ENCODE data around the gene CORO6. TPM values are rescaled to one million over a fixed set of nuclear protein-coding genes. Genes with fewer than 3 reads are reported as not detected.
A peak's percentile ranks its signal among the peaks of the same experiment; 100 is the strongest.

CORO6 gene
- total RNA-seq, 1 donor from 2014 or later = 23.3 TPM

- no peak for DNase-seq (ENCODE audit: low spot score)
Measured at GRCh38 chr17:29613856-29614255, 8.9 kb downstream of the CORO6 start.

GRCh38 chr17:29613352-29613837 is 9.3 kb downstream of the CORO6 start:
- peak; percentile 95 for DNase-seq (ENCODE audit: low spot score)

DNA sequence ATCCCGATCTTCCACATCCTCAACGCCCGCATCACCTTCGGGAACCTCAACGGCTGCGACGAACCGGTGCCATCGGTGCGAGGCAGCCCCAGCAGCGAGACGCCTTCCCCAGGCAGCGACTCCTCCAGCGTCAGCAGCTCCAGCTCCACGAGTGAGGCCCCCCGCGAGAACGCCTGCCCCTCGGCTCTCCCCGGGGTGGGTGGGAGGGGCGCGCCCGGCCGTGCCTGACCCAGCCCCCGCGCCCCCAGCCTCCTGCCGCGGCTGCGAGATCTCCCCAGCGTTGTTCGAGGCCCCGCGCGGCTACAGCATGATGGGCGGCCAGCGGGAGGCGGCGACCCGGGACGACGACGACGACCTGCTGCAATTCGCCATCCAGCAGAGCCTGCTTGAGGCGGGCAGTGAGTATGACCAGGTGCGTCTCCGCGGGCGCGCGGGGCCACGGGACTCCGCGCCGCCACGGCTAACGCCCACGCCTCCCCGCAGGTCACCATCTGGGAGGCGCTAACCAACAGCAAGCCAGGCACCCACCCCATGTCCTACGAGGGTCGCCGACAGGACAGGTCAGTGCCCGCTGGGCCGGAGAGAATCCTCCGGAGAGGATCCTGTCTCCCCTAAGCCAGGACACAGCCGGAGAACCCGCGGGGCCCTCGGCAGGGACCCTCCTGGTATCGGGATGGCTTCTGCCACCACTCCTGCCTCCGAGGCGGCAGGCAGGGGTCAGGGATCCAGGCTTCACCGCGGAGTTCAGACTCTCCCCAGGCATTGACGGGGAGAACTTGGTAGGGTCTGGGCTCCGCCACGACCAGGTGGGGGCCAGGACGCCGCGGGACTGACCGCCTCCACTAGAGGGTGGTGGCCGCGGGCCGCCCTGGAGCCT is 10.1 kb downstream of the CORO6 start:
- no peak for DNase-seq (ENCODE audit: low spot score)

GRCh38 chr17:29612094-29612403 is 10.7 kb downstream of the CORO6 start:
- DNase-seq (ENCODE audit: low spot score) = no peak

- DNase-seq (ENCODE audit: low spot score) = no peak
Measured at GRCh38 chr17:29611351-29612093, 11.2 kb downstream of the CORO6 start.

- DNase-seq (ENCODE audit: low spot score) = no peak
Measured at GRCh38 chr17:29610395-29610794, 12.3 kb downstream of the CORO6 start.

GRCh38 chr17:29608986-29609385 is 13.7 kb downstream of the CORO6 start:
- DNase-seq (ENCODE audit: low spot score) = no peak

- DNase-seq (ENCODE audit: low spot score) = no peak
Measured at GRCh38 chr17:29607557-29608195, 15.0 kb downstream of the CORO6 start.

GRCh38 chr17:29603109-29603674 is 19.5 kb downstream of the CORO6 start:
- DNase-seq (ENCODE audit: low spot score) = no peak

DNA sequence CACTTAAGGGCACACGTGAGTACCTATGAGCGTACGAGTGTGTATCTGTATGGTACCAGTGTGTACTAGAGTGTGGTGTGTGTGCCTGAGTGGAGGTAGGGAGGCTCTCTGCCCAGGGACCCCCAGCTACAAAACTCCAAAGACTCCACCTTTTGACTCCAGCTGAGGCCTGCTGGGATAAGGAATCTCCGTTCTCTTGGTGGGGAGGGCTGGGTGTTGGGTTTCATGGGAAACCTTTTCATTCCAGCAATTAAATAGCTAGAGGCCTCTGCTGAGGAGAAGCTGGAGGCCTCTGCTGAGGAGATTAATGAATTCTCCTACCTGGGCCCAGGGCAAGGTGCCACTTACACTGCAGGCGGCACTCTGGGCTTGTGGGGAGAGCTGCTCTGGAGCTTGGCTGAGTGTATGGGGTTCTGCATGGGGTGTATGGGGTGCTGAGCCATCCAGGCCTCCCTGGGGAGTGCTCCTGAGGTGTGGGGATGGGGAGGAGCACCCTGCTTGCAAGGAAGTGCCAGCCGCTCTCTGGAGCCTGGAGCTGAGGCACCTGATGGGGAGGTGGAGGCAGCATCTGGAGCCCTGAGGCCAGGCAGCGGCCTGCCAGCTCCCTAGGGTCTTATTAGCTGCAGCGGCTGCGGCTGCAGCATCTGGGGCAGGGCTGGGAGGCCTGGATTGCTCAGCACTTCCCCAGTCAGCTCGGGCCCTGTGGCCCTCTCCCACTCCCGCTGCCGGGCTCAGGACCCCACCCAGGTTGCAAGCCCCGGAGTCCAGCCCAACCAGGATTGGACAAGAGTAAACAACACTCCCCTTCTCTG is 25.1 kb downstream of the CORO6 start:
- no peak for DNase-seq (ENCODE audit: low spot score)

DNA sequence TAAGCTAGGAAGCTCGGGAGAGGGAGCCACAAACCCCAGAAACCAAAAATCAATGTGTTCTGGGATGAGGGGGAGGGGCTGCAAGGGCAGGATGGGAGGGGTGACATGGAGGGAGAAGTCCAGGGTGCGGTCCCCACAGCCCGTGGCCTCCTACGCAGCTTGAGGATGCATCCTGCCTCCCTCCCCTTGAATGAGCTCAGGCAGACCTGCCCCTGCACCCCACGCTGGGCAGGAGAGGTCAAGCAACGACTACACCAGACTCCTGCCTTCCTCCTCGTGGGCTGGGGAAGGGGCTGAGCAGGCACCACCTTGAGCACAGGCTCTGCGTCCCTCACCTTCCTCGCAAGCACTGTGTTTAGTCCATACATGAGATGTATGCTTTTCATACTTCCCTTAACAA is 25.9 kb downstream of the CORO6 start:
- no peak for DNase-seq (ENCODE audit: low spot score)

- no peak for DNase-seq (ENCODE audit: low spot score)
Measured at GRCh38 chr17:29595943-29596774, 26.6 kb downstream of the CORO6 start.

GRCh38 chr17:29595107-29595942 is 27.4 kb downstream of the CORO6 start:
- DNase-seq (ENCODE audit: low spot score) = no peak

GRCh38 chr17:29594519-29595090 is 28.1 kb downstream of the CORO6 start:
- no peak for DNase-seq (ENCODE audit: low spot score)

DNA sequence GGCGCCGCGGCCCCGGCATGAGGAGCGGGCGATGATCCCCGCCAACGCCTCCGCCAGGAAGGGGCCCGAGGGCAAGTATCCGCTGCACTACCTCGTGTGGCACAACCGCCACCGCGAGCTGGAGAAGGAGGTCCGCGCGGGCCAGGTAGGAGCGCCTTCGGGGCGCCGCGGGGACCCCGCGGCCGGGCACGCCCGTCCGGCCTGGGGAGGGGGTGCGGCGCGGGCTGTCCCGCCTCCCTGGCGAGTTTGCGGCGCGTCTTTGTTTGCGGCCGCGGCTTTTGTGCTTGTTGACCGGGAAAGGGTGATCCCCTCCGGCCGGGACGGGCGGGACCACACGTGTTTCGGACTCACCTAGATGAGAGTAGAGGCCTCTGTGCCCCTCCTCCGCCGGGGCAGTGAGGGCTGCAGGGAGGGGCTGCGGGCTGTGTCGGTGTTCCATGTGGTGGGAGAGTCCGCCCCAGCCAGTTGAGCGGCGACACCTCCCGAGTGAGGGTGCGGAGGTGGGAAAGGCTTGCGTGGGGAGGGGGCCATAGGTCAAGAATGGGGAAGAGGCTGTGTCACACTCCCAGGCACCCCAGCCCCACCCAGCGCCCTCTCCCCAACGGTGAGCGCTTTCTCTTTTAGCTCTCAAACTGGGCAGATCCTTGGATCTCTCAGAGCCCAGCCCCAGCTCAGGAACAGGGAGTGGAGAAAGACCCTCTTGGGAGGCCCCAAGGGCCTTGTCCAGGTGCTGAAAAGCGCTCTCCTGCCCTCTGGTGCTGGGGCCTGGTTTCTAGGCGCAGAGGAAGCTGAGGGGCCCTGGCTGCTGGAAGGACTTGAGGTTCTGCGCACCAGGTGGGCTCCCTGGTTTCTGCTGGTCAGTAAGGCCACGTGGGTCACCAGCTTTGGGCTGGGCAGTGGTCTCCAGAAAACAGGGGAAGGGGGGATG is 28.9 kb downstream of the CORO6 start:
- no peak for DNase-seq (ENCODE audit: low spot score)

DNA sequence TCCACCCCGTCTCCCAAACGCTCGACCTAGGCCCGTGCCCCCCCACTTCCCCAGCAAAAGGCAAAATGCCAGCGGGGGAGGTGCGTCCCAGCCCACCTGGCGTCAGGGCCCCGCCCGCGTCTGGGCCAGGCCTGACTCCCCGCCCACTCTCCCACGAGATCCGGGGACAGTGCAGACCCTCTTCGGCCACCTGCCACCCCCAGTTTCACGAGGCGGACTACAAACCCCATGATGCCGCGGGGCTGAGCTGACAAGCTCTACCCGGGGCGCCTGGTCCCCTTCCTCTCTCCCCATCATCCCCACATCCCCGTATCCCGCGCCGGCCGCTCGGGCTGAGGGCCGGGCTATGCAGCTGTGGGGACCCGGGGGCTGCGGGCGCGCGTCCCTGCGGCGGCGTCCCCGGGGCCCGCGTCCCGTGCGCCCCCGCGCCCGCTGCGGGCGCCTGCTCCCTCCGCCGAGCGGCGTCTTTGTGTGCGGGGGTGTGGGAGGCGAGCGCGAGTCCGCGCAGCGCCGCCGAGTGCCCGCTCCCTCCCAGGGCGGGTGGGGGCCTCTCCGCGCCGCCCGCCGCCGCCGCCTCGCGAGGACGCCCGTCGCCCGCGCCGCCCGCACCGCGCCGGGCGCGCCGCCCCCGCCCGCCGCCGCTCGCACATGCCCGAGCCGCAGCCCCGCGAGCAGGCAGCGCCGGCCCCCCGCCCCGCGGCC is 29.7 kb downstream of the CORO6 start, which contains the start of gene ANKRD13B:
ANKRD13B (plus strand) TSS at position 283 of the 702 bp plus-strand sequence. CDS start 490 bp downstream, outside the sequence.
- no peak for DNase-seq (ENCODE audit: low spot score)

All from ureter (tissue), 1 donor.